ENCODE measurements around the gene MMP14. TPM values are rescaled to one million over a fixed set of nuclear protein-coding genes. Genes with fewer than 3 reads are reported as not detected.

MMP14 gene
- total and polyA plus RNA-seq, 2 of the 13 experiments (the other 11 are each of a cell fraction or from before 2014, with no cell fraction given), result 5.2 to 9.8 TPM

GRCh38 chr14:22819151-22819988 lies 17.0 kb upstream of the MMP14 start (continued):
- peak; percentile 61; the same call in 1 of the 2 replicates for TF ChIP-seq ZC3H4 (CRISPR knock-in tag; IDR thresholded peaks at IDR 0.05; ENCODE audit: borderline replicate concordance)
- no peak for TF ChIP-seq SMYD3 (CRISPR knock-in tag; IDR thresholded peaks at IDR 0.05)
- TF ChIP-seq RARG (CRISPR knock-in tag; IDR thresholded peaks at IDR 0.05; ENCODE audit: low read depth), result no peak
- peak; percentile 49; the same call in 1 of the 2 replicates for TF ChIP-seq GATAD1 (CRISPR knock-in tag; IDR thresholded peaks at IDR 0.05)
- TF ChIP-seq ZNF281 (CRISPR knock-in tag; IDR thresholded peaks at IDR 0.05; ENCODE audit: borderline replicate concordance), result no peak
- TF ChIP-seq ETS1 (CRISPR knock-in tag; IDR thresholded peaks at IDR 0.05), result no peak
- TF ChIP-seq SETDB1 (CRISPR knock-in tag; IDR thresholded peaks at IDR 0.05; ENCODE audit: borderline replicate concordance), result no peak
- no peak for TF ChIP-seq NCOA1 (CRISPR knock-in tag; IDR thresholded peaks at IDR 0.05)
- TF ChIP-seq CHCHD3 (CRISPR knock-in tag; IDR thresholded peaks at IDR 0.05), result no peak
- peak; percentile 9; the same call in 1 of the 2 replicates for TF ChIP-seq ZNF574 (CRISPR knock-in tag; IDR thresholded peaks at IDR 0.05)
- peak; percentile 81 for TF ChIP-seq HNRNPK (IDR thresholded peaks at IDR 0.05; ENCODE audit: low read depth, low read length, poor library complexity, severe bottlenecking)
- TF ChIP-seq ZNF251 (CRISPR knock-in tag; IDR thresholded peaks at IDR 0.05), result no peak
- TF ChIP-seq ZNF883 (CRISPR knock-in tag; IDR thresholded peaks at IDR 0.05; ENCODE audit: not compliant biosample characterization), result no peak
- no peak for TF ChIP-seq POGZ (CRISPR knock-in tag; IDR thresholded peaks at IDR 0.05)
- TF ChIP-seq ETV5 (CRISPR knock-in tag; IDR thresholded peaks at IDR 0.05; ENCODE audit: borderline replicate concordance), result no peak
- no peak for TF ChIP-seq ZNF850 (CRISPR knock-in tag; conservative IDR thresholded peaks at IDR 0.05)
- TF ChIP-seq ZSCAN21 (CRISPR knock-in tag; IDR thresholded peaks at IDR 0.05; ENCODE audit: borderline replicate concordance), result no peak
- no peak for TF ChIP-seq AGO1 (IDR thresholded peaks at IDR 0.05; ENCODE audit: low read depth, low read length, poor library complexity, severe bottlenecking)
- TF ChIP-seq KDM5A (IDR thresholded peaks at IDR 0.05; ENCODE audit: borderline replicate concordance, low read length), result no peak; the same call in 1 of the 2 replicates
- TF ChIP-seq SSRP1 (CRISPR knock-in tag; IDR thresholded peaks at IDR 0.05), result no peak
- no peak for TF ChIP-seq CHD4 (IDR thresholded peaks at IDR 0.05; ENCODE audit: borderline replicate concordance, low read length)
- no peak; the same call in 1 of the 2 replicates for TF ChIP-seq E2F5 (CRISPR knock-in tag; conservative IDR thresholded peaks at IDR 0.05)
